Fibroblast of skin of right quadriceps (primary cell): ENCODE measurements around the gene NUDCD2.
"Not testable (repeated sequence)": the region's sequence is repeated elsewhere in the genome, so short reads cannot be mapped to it uniquely, and the experiment has no call there.

ENCODE experiments used
- DNase-seq: peaks from one replicate; pipeline ENCODE4 v3.0.0-alpha.2; 2013

NUDCD2 gene

GRCh38 chr5:163415673-163416072, 44.2 kb downstream of the NUDCD2 start:
- DNase-seq, result not testable (repeated sequence)

- DNase-seq, result no peak
Measured at GRCh38 chr5:163410505-163410904, 49.4 kb downstream of the NUDCD2 start.

- DNase-seq, result no peak
Measured at GRCh38 chr5:163409384-163409783, 50.5 kb downstream of the NUDCD2 start.

- DNase-seq, result peak; percentile 65
Measured at GRCh38 chr5:163408311-163408923, 51.5 kb downstream of the NUDCD2 start.

GRCh38 chr5:163407034-163407655, 52.8 kb downstream of the NUDCD2 start:
- DNase-seq, result peak; percentile 57

- no peak for DNase-seq
Measured at GRCh38 chr5:163404364-163405173, 55.3 kb downstream of the NUDCD2 start.

- no peak for DNase-seq
Measured at GRCh38 chr5:163402007-163402406, 57.9 kb downstream of the NUDCD2 start.

- DNase-seq, result no peak
Measured at GRCh38 chr5:163401271-163401670, 58.6 kb downstream of the NUDCD2 start.

- no peak for DNase-seq
Measured at GRCh38 chr5:163399923-163400322, 60.0 kb downstream of the NUDCD2 start.

- DNase-seq, result no peak
Measured at GRCh38 chr5:163397354-163397753, 62.5 kb downstream of the NUDCD2 start.

- not testable (repeated sequence) for DNase-seq
Measured at GRCh38 chr5:163396818-163397340, 63.0 kb downstream of the NUDCD2 start.
